Kidney (tissue), 14 donors: ENCODE results near the gene NECTIN1. TPM values are rescaled to one million over a fixed set of nuclear protein-coding genes. Genes with fewer than 3 reads are reported as not detected.
A peak's percentile ranks its signal among the peaks of the same experiment; 100 is the strongest.

Experiments
- DNase-seq, 5 donors: peaks; one replicate each; pipeline ENCODE4 v3.0.0-alpha.2; 2013 to 2020
- FAIRE-seq: peaks from 2 replicates; lab custom pipeline; 2012; peaks lifted over from hg19 to GRCh38; lab: Jason Lieb, UNC
- H3K27ac ChIP-seq, 2 donors: one replicate each; pipeline ENCODE4 v1.7.0; 2013; ENCODE audit warnings: low read depth in 2 of 2, low read length in 2 of 2, inconsistent platforms in 1 of 2
- H3K27me3 ChIP-seq: one replicate; pipeline ENCODE4 v1.7.1; 2013; ENCODE audit warnings: low read length, inconsistent platforms; ENCODE audit not compliant: control insufficient read depth, insufficient read depth
- H3K36me3 ChIP-seq, 3 donors: one replicate each; pipeline versions ENCODE4 v1.7.0 to v1.7.1; 2013; ENCODE audit warnings: low read length in 3 of 3, control low read depth in 1 of 3, inconsistent platforms in 1 of 3; ENCODE audit not compliant: insufficient read depth in 3 of 3, control insufficient read depth in 2 of 3
- H3K4me1 ChIP-seq, 3 donors: one replicate each; pipeline versions ENCODE4 v1.7.0 to v1.7.1; 2013; ENCODE audit warnings: low read length in 3 of 3, inconsistent platforms in 1 of 3, low read depth in 1 of 3; ENCODE audit not compliant: control insufficient read depth in 2 of 3, insufficient read depth in 2 of 3
- H3K4me3 ChIP-seq, 3 donors: one replicate each; pipeline versions ENCODE4 v1.7.0 to v1.8.1; 2013; ENCODE audit warnings: low read length in 3 of 3, control low read depth in 1 of 3, inconsistent platforms in 1 of 3
- H3K9ac ChIP-seq, 3 donors: one replicate each; pipeline versions ENCODE4 v1.7.0 to v1.7.1; 2013; ENCODE audit warnings: low read length in 3 of 3, control low read depth in 1 of 3, inconsistent platforms in 1 of 3
- H3K9me3 ChIP-seq, 3 donors: one replicate each; pipeline versions ENCODE4 v1.7.0 to v1.7.1; 2013; ENCODE audit warnings: low read length in 3 of 3, control low read depth in 1 of 3, inconsistent platforms in 1 of 3; ENCODE audit not compliant: control insufficient read depth in 2 of 3, insufficient read depth in 1 of 3
- intact Hi-C: fragments of 100-400 bp; cut with DNase I; formaldehyde crosslinking; loops from one replicate; pipeline ENCODE4 v1.11.1; 2022
- polyA plus RNA-seq: library from polyadenylated mRNA; stranded (reverse); fragments of 350-450 nt; fragmentation: Illumina TruSeq; extraction: RNeasy Lipid Tissue Mini Kit (QIAGEN cat#74804); gene quantifications from one replicate; pipeline ENCODE4 v1.2.3, GENCODE V29; 2014; ENCODE audit warnings: low read depth, low replicate concordance; ENCODE audit not compliant: insufficient read depth
- total RNA-seq: library from RNA; stranded (reverse); fragmentation: NEBNext Ultra II Directional; extraction: Animal tissue kit (Norgen Biotek cat#: 25700); gene quantifications from one replicate; pipeline ENCODE4 v1.2.1, GENCODE V29; 2021
- TF ChIP-seq, protein P1 (sequence below): IDR thresholded peaks from 3 replicates; pipeline ENCODE4 v1.5.1; 2012; ENCODE audit warnings: mild to moderate bottlenecking, moderate library complexity, borderline replicate concordance; ENCODE audit not compliant: insufficient read depth; ENCODE audit errors: extremely low read depth
- donor health status: control.
- donor health status: control.
- donor health status: control.
- donor health status: control.
- donor health status: control.
- donor health status: DM: yes; HTN: yes; CAD: no.
- donor health status: Normal renal cell carcinoma (clear cell type).

Gene NECTIN1
- total and polyA plus RNA-seq, 2 donors from 2014 or later: 6.0 to 13.2 TPM

DNA sequence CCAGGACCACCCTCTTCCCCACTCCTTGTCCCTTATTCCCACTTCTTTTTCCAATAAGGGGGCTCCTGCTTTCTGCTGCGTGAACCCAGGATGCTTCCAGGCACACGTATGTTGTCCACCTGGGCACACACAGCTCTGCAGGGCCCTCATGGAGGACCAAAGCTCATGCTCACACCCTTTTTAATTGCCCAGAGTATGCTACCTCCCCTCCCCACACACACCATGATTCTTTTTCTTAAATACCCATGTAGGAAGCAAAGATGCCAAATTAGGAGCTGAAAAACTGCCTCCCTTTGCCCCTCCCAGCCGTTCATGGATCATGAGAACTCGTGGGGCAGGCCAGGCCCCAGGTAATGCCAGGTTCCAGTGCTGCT is 5.1 kb downstream of the NECTIN1 start:
- Histone ChIP-seq H3K9ac (no peak overlapping the region), H3K36me3 (no peaks in the 10 kb centered on the region), H3K4me1 (peaks cover 0 to 12% (median 3%) of the 10 kb centered on the region in 3 donors), H3K27me3 (no peaks in the 10 kb centered on the region), H3K27ac (no peak overlapping the region), H3K4me3 (no peak overlapping the region), H3K9me3 (no peaks in the 10 kb centered on the region)
- no peak for DNase-seq
- no peak for FAIRE-seq
- TF ChIP-seq, protein P1, sequence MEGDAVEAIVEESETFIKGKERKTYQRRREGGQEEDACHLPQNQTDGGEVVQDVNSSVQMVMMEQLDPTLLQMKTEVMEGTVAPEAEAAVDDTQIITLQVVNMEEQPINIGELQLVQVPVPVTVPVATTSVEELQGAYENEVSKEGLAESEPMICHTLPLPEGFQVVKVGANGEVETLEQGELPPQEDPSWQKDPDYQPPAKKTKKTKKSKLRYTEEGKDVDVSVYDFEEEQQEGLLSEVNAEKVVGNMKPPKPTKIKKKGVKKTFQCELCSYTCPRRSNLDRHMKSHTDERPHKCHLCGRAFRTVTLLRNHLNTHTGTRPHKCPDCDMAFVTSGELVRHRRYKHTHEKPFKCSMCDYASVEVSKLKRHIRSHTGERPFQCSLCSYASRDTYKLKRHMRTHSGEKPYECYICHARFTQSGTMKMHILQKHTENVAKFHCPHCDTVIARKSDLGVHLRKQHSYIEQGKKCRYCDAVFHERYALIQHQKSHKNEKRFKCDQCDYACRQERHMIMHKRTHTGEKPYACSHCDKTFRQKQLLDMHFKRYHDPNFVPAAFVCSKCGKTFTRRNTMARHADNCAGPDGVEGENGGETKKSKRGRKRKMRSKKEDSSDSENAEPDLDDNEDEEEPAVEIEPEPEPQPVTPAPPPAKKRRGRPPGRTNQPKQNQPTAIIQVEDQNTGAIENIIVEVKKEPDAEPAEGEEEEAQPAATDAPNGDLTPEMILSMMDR: no peak
- intact Hi-C loops: no loop called here

DNA sequence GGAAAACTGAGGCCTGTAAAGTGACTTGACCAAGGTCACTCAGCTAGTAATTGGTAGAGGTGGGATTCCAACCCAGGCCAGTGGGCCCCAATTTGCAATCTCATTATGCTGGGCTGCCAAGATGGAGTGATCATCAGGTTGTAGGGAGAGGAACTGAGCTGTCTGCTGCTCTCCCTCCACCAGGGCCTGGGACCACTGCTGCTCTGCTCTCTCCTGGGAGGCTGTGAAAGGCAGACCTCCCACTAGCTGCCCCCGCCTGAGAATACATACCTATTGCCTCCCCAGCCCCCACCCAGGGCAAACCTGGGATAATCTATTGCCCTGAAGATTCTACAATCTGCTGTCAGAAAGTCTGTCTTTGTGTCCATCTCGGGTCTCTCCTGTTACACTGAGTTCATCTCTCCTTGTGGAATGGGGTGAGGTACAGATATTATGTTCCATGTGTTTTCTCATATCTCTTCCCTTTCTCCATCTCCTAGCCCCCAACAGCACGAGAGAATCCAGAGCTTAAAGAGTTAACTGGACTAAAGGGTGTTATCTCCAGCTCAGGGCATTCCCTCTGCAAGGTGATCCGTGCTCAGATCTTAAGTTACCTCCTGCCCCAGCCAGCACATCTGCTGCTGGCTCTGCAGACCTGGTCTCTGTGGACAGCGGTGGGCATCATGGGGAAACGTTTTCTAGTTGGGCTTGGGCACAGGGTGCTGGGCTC is 5.6 kb downstream of the NECTIN1 start:
- Histone ChIP-seq H3K4me3 (no peak overlapping the region), H3K27me3 (no peaks in the 10 kb centered on the region), H3K9me3 (no peaks in the 10 kb centered on the region), H3K27ac (no peak overlapping the region), H3K9ac (no peak overlapping the region), H3K4me1 (peaks cover 0 to 12% (median 3%) of the 10 kb centered on the region in 3 donors), H3K36me3 (no peaks in the 10 kb centered on the region)
- TF ChIP-seq, protein P1: no peak
- intact Hi-C loops: no loop called here
- FAIRE-seq (no peak), DNase-seq (peak in 1 of 5 donors; percentile 59)

DNA sequence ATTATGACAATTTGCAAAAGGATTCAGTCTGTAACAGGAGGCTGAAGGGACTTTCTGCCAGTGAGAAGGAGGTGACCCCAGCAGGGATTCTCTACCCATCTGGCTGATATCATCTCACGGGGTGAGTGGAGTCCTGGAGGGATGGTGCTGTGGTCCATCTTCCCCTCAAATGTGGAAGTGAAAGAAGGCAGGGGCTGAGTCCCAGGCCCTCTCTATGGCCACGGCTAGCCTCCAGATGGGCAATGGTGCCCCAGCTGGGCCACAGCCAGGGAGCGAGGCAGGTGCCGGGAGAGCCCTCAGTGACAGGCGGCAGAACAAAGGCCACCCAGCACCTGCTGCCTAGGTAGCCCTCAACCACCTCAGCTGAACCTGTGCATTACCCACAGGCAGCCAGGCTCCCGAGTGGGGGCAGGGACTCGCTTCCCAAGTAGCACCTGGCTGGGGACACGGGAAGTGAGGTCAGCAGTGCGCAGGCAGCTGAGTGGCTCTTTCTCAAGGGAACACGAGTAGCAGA is 6.7 kb downstream of the NECTIN1 start:
- intact Hi-C loops: no loop called here
- H3K27me3 ChIP-seq: no peaks in the 10 kb centered on the region
- no peak for FAIRE-seq
- no peaks in the 10 kb centered on the region for H3K36me3 ChIP-seq
- peaks cover 3 to 13% (median 4%) of the 10 kb centered on the region in 3 donors for H3K4me1 ChIP-seq
- H3K9ac ChIP-seq: no peak overlapping the region
- TF ChIP-seq, protein P1: no peak
- DNase-seq: no peak
- H3K9me3 ChIP-seq: no peaks in the 10 kb centered on the region
- no peak overlapping the region for H3K4me3 ChIP-seq
- H3K27ac ChIP-seq: no peak overlapping the region
